Left colon (tissue), 2 donors: ENCODE measurements around the gene ZNF140. TPM values are rescaled to one million over a fixed set of nuclear protein-coding genes. Genes with fewer than 3 reads are reported as not detected.

Experiments
- ATAC-seq: fragments of 200-7000 bp; cut with Tn5 transposase; one replicate; pipeline ENCODE4 v1.9.1; 2020; ENCODE audit warnings: mild to moderate bottlenecking, moderate library complexity
- DNase-seq, 2 donors: peaks; one replicate each; pipeline ENCODE4 v3.0.0-alpha.2; 2020
- intact Hi-C, 2 donors: fragments of 100-400 bp; cut with DNase I in 1 of 2; cut with micrococcal nuclease in 1 of 2; formaldehyde crosslinking; loops; one replicate each; pipeline versions ENCODE4 v1.11.2 to v1.14.0; 2022; cut with DNase I, micrococcal nuclease
- total RNA-seq, 2 donors: library from RNA; stranded (reverse); fragmentation: NEBNext Ultra II Directional; extraction: Animal tissue kit (Norgen Biotek cat#: 25700); gene quantifications; one replicate each; pipeline ENCODE4 v1.2.1, GENCODE V29; 2021
- donor health status: DM: no; HTN: no; CAD: no.
- donor health status: DM: yes; HTN: yes; CAD: no.

ZNF140 gene
- total RNA-seq, 2 donors from 2014 or later: 10.6 to 11.6 TPM

- DNase-seq (no peak), ATAC-seq (no peak)
- intact Hi-C loops: no loop called here
Measured at GRCh38 chr12:133124674-133125073, 44.0 kb downstream of the ZNF140 start.

DNA sequence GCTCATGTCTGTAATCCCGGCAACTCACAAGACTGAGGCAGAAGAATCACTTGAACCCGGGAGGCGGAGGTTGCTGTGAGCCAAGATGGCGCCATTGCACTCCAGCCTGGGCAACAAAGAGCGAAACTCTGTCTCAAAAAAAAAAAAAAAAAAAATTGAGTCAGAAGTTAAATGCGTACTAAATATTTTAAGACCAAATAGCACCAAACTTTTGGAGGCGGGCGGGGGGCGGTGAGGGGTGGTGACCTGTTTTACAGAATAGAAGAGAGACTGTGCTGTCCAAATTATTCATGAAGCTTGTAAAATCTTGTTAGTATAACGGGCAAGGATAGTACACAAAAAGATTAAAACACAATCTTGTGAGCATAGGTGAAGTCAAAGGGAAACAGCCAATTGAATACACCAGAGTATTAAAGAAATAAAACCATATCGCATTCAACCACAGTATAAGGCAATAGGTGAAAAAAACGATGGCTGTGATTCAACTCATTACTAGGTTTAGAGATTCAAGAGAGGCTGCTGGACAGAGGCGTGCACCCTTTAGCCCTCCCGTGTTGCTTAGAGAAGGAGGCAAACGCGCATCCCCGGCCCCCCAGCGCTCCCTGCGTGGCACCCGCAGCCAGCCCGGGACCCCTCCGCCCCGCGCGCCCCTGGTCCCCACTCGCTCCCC lies 48.8 kb downstream of the ZNF140 start:
- DNase-seq: peak; percentile 13 to 24
- intact Hi-C loops: no loop called here
- peak; percentile 18 for ATAC-seq

- intact Hi-C loops: no loop called here
- DNase-seq (peak; percentile 95 to 99), ATAC-seq (peak; percentile 97)
Measured at GRCh38 chr12:133130038-133130807, 49.5 kb downstream of the ZNF140 start, which contains the start of the genes ZNF10 and ZNF891. Gene ZNF10 (plus strand): TSS chr12:133130627. CDS start chr12:133144493, 13,866 bp downstream. Gene ZNF891 (minus strand): TSS chr12:133130274. CDS start chr12:133121918, 8,356 bp downstream.

DNA sequence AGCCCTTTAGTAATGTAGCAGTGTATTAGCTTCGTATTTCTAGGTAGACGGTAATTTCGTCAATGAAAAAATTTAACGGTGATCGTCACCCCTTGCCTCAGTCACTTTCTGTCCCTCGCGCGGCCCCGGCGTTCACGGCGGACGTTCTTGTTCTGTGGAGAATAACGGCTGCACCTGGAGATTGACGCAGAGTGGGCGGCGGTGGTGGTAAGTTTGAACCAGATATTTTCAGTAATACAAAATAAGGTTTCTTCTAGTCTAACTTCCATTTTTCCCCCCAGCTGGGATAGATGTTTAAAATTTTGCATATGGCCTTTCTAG lies 50.0 kb downstream of the ZNF140 start:
- ATAC-seq: no peak
- DNase-seq: peak; percentile 31 to 65
- intact Hi-C loops: no loop called here

- DNase-seq (no peak), ATAC-seq (no peak)
- intact Hi-C loops: no loop called here
Measured at GRCh38 chr12:133135747-133136146, 55.0 kb downstream of the ZNF140 start.

DNA sequence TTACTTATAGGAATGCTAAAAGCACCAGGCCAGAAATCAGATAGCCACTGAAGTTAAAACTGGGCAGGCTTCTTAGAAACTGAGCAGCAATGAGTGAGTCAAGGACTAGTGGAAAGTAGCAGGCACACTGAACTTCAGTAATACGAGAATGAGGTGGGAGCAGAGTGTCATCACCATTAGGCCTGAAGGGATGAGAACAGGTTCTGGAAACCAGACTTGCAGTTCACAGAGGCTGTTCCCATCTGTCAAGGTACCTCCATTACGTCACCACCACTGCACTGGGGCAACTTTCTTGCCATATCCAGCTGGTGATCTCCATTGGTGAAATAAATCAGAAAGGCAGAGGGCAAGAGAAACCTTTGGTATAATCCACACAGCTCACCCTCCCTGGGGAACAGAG lies 65.3 kb downstream of the ZNF140 start:
- ATAC-seq (no peak), DNase-seq (no peak)
- intact Hi-C loops: no loop called here

GRCh38 chr12:133156125-133156690 lies 75.5 kb downstream of the ZNF140 start:
- no peak for ATAC-seq
- DNase-seq: no peak

More at GRCh38 chr12:133156125-133156690, 75.5 kb downstream of the ZNF140 start:
- intact Hi-C loops: no loop called here

Other genes starting within 250 kb of the ZNF140 start
- 10 to 100 TPM; 50.4 to 58.2 TPM for gene CHFR, start 193.3 kb upstream of the ZNF140 start, total RNA-seq
- gene ZNF605, start 124.6 kb upstream of the ZNF140 start, total RNA-seq: 10 to 100 TPM in 1 of 2 donors, 1 to 10 TPM in 1; 8.6 to 10.8 TPM
- gene ZNF26, start 94.6 kb upstream of the ZNF140 start, total RNA-seq: 1 to 10 TPM; 8.4 to 8.5 TPM
- gene ZNF84, start 43.4 kb upstream of the ZNF140 start, total RNA-seq: 10 to 100 TPM; 12.8 to 16.9 TPM
- 1 to 10 TPM; 1.4 to 1.6 TPM for gene ZNF891, start 49.4 kb downstream of the ZNF140 start, total RNA-seq
- gene ZNF10, start 49.7 kb downstream of the ZNF140 start, total RNA-seq: 1 to 10 TPM; 3.5 to 7.5 TPM
- 10 to 100 TPM; 13.0 to 15.7 TPM for gene ZNF268, start 100.6 kb downstream of the ZNF140 start, total RNA-seq
- not detected for gene ANHX, start 155.0 kb downstream of the ZNF140 start, total RNA-seq